Non-pigmented ciliary epithelial cell (primary cell): ENCODE data around the gene SEPTIN12.

Experiments used
- DNase-seq: peaks from one replicate; pipeline ENCODE4 v3.0.0-alpha.2; 2010; ENCODE audit warnings: low read depth

SEPTIN12 gene

DNA sequence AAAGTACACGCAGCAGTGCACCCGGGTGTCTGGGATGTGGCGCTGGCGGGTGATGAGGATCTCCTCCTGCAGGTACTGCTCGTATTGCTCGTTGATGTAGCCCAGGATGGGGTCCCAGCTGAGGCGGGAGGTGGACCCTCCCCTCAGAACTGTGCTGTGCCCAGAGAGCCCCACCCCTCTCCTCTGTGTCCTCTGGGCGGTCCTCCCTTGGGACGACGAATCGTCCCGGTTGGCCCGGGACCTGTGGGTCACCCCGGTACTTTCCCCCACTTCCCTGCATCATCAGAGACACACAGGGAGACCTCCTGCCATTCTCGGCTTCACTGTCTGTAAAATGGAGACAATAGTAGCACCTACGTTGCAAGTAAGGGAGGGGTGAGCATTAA is 4.2 kb downstream of the SEPTIN12 start:
- no peak for DNase-seq

DNA sequence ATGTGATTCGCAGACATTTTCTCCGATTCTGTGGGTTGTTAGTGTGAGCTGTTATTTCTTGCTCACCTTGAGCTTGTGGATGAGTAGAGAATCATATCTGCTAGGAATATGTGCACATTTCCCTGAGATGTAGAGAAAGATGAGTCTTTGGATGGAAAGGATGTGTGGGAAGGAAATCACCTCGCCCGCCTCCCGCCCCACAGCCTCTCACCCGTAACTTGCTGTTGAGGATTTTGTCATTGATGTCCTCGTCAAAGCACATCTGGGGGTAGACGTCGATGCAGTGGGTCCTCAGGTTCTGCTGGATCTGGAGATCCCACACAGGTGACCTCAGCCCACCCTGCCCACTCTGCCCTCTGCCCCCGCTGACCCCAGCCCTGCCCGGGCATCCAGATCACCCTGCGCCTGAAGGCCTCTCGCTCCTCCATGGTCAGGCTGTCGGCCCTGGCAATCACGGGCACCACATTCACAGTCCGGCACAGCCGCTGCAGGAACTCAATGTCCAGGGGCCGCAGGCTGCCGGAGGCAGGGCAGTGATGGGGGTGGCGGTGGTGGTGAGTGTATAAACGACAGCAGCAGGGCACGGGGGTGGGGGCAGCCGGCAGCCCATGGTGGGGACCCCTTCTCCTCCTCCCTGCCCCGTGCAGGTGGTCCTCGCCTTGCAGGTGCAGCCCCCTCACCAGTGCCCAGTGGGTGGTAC is 4.7 kb downstream of the SEPTIN12 start:
- no peak for DNase-seq

DNA sequence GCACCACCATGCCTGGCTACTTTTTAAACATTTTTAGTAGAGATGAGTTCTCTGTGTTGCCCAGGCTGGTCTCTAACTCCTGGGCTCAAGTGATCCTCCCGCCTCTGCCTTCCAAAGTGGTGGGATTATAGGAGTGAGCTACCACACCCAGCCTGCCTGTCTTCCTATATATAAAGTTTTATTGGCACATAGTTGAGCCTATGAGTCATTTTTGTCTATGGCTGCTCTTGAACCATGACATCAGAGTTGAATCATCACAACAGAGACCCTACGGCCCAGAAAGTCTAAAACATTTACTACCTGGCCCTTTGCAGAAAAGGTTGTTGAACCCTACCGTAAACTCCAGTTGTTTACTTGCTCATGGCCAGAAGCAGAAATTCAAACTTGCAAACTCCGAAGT is 7.9 kb downstream of the SEPTIN12 start:
- no peak for DNase-seq

DNA sequence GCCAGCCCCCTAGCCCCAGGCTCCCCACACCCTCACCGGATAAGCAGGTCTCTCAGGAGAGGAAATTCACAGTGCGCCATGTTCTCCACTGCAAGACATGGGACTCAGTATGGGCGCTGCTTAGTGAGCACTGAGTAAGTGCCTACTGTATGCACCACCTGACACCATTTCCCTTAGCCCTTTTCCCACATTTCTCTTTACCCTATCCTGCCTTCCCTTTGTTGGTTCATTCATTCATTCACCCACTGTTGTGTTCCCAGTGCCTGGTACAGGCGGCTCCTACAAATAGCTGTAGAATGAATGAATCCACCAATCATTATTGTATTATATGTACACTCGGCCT is 10.1 kb downstream of the SEPTIN12 start:
- no peak for DNase-seq

DNA sequence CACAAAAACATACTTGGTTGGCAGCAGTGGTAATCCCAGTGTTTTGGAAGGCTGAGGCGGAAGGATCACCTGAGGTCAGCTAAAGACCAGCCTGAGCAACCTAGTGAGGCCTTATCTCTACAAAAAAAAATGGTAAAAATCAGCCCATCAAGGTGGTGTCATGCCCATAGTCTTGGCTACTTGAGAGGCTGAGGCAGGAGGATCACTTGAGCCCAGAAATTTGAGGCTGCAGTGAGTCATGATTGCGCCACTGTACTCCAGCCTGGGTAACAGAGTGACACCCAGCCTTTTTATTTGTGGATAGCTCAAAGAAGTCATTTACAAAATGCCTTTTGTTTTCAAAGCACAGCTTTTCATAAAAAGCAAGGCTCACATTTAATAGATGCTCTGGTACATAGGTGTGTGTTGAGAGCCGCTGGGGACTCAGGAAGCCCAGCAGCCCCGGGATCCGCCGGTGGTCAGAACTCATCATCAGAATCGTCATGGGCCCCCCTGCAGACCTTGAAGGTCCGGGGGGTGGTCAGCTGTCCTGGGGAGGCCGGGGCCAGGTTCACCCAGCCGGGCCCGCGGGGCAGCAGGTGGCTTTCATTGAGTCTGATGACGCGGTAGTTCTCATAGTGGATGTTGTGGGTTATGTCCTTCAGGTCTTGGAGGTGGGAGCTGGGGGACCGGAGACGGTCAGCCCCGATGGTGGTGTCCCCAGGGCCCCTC is 10.7 kb downstream of the SEPTIN12 start:
- DNase-seq, result no peak

DNA sequence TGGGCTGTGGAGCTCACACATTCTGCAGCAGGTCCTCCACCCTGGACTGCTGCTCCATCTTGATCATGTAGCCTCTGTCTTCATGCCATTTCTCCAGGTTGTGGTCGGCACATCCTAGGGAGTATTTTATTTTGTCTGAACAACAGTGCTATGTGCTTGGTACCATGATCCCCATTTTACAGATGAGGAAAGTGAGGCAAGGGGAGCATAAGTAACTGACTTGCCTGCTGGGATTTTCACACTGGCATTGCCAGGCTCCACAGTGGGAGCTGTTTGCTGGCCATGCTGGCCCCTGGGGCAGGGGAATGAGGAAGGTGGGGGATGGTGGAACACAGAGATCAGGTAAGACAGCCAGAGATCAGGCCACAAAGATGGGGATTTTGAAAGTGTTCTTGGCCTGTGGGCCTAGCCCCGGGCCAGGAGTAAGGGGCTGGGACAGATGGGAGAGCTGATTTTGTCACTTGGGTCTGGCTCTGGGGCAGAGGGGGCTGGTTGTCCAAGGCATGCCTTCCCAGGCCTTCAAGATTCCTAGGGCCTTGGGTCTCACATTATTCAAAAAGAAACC is 11.9 kb downstream of the SEPTIN12 start:
- DNase-seq, result no peak

DNA sequence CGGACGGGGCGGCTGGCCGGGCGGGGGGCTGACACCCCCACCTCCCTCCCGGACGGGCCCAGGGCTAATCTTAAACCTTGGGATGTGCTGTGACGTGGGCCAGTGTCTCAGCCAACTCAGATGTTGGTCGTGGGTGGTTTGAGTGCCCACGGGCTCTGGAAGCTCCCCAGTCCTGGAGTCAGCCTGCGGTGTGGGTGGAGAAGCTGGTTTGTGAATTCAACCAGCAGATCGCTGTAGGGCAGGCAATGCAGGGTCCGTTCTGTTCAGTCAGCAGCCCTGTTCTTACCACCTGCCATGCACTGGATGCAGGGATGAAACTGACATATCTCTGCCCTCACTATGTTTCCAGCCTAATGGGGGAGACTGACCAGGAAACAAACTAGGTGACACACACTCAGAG is 13.1 kb downstream of the SEPTIN12 start:
- no peak for DNase-seq

DNA sequence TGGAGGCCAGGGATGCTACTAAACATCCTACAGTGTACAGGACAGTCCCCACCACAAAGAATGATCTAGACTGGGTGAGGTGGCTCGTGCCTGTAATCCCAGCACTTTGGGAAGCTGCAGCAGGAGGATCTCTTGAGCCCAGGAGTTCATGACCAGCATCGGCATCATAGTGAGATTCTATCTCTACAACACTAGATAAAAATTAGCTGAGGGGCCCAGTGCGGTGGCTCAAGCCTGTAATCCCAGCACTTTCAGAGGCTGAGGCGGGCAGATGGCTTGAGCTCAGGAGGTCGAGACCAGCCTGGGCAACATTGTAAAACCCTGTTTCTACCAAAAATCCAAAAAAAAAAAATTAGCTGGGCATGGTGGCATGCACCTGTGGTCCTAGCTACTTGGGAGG is 15.8 kb downstream of the SEPTIN12 start:
- no peak for DNase-seq

DNA sequence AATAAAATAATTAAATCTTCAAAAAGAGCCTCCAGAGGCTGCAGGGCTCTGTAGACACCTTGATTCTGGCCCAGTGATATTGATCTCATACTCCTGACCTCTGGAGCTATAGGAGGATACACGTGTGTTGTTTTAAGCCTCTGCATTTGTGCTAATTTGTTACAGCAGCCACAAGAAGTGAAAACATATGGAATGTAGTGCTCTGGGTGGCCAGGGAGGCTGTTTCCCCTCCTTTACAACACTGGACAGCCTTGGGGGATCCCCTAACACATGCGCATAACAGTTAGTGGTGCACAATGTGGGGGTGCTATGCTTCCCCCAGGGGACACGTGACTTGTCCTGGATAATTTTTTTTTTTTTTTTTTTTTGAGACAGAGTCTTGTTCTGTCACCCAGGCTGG is 16.5 kb downstream of the SEPTIN12 start:
- DNase-seq, result no peak

DNA sequence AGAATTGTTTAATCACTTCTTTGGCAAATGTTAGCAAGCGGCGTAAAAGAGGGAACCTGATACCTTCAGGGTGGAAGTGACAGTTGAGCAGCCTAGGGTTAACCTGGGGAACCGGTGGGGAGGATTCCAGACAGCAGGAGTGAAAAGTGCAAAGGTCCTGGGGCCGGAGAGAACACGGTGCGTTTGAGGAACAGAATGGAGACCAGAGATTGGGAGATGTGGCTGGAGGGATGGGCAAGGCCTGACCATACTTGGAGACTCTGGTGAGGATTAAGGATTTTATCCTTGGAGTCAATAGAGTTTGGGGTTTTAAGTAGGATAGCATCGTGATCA is 18.9 kb downstream of the SEPTIN12 start:
- no peak for DNase-seq

DNA sequence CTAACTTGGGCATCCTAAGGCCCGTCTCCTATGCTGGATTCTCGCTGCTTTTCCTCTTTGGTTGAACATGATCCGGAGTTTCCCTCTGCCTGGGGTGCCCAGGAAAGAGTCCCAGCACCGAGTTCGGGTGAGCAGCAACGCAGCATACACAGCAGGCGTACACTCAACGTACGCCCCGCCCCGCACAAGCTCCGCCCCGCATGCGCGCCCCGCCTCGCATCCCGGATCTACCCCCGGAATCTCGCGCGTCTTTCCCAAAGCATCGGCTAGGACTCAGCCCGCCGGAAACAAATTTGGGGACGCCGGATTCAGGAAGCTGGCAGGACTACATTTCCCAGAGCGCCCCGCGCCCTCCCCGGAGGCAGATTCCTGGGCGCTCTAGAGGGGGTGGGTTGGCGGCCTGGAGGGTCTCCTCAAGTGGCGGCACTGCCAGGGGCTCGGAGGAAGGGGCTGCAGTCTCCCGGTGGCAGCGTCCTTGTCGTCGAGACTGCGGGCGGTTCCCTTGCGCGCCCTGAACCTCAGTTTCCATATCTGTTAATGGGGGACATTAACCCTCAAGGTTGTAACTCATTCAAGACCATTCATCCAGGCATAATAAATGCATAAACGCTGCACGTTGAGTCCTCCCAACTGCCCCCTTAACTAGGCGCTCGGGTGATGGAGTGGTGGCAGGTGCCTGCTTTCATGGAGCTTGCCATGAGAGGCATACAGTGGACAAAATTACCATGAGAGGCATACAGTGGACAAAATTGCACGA is 19.4 kb downstream of the SEPTIN12 start:
- peak; percentile 74 for DNase-seq

DNA sequence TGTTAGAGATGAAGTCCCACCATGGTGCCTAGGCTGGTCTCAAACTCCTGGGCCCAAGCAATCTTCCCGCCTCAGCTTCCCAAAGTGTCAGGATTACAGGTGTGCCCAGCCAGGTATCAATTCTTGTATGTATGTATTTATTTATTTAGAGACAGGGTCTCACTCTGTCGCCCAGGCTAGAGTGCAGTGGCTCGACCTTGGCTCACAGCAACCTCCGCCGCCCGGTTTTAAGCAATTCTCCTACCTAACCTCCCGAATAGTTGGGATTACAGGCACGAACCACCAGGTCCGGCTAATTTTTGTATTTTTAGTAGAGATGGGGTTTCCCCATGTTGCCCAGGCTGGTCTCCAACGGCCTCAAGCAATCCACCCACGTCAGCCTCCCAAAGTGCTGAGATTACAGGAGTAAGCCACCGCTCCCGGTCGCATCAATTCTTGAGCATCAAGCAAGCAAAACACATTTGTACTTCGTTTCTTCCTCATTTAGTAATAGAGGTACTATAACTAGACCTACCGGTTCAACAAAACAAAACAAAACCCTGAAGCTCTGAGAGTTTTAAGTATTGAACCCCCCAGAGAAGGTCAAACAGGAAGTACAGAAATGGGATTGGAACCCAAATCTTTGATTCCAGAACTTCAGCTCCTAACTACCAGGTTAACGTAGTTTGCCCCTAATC is 20.1 kb downstream of the SEPTIN12 start:
- no peak for DNase-seq

DNA sequence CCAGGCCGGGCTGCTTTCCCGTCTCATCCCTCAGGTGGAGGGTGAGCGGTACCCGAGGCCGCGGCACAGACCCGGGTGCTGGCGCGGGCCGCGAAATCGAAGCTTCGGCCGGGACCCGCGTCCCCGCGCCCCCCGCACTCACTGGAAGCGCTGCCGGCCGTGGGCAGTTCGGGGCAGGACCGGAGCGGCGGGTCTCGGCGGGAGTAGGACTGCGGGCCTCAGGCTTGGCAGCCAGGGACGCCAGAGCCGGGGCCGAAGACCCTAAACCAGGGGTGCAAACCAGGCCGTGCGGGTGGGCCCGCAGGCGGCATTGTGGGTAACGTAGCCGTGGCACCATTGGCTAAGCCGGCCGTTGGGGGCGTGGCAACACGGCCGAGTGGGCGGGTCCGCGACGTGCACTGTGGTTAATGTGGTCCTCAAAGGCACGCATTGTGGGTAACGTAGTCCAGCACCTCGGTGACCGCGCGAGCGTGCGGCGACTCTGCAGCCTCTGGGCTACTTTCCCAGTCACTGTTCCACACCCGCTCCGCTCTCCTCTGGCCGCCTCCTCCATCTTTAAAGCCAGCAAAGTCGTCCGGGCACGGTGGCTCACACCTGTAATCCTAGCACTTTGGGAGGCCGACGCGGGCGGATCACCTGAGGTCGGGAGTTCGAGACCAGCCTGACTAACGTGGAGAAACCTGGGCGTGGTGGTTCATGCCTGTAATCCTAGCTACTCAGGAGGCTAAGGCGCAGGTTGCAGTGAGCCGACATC is 21.1 kb downstream of the SEPTIN12 start, which contains the start of gene ZNF500:
ZNF500 (minus strand) TSS at position 288 of the 754 bp plus-strand sequence. CDS start 1,184 bp downstream, outside the sequence.
- peak; percentile 71 for DNase-seq

DNA sequence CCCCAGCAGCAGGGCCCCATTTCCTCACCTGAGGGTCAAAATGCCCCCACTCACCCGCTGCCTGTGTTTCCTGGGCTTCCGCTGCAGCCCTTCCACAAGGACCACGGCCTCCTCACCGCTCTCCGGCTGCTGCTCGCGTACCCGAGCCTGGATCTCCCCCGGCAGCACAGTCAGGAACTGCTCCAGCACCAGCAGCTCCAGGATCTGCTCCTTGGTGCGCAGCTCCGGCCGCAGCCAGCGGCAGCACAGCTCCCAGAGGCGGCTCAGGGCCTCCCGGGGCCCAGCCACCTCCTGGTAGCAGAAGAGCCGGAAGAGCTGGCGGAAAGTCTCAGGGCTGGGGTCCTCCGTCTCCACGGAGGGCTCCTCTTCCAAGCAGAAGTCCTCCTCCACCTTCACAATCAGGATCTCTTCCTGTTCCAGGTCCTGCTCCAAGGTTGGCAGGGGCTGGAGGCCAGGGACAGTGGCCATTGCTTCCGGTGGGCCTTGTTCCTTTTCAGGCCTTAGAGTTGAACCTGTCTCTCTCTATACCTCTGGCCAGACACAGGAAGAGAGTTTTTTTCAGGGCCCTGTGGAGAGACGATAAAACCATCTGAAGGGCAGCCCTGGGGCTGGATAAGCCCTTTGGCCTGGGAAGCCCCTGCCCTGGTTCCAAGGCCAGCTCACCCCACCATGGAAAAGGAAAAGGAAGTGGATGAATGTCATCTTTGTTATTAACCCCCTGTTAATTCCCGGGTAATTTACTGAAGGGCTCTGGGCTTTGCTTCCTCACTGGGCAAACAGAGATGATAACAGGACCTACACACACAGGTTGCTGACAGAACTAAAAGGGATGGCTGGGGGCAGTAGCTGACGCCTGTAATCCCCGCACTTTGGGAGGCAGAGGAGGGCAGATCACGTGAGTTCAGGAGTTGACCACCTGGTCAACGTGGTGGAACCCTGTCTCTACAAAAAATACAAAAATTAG is 22.4 kb downstream of the SEPTIN12 start:
- no peak for DNase-seq

DNA sequence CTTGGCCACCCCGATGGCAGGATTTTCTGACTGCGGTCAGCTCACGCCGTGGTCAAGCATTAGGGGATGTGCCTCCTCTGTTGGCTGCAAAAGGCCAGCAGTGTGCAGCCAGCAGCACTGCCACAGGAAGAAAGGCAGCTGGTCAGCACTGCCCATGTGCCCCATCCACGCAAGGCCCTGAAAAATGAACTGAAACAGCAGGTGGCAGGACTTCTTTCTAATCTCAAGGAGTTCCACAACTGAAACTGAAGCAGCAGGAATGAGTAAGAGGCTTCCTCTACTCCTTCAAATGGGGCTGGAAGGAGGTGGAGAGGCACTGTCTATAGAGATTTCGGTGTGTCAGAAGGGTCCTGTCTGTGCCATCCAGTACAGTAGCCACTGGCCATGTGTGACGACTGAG is 24.4 kb downstream of the SEPTIN12 start:
- no peak for DNase-seq

DNA sequence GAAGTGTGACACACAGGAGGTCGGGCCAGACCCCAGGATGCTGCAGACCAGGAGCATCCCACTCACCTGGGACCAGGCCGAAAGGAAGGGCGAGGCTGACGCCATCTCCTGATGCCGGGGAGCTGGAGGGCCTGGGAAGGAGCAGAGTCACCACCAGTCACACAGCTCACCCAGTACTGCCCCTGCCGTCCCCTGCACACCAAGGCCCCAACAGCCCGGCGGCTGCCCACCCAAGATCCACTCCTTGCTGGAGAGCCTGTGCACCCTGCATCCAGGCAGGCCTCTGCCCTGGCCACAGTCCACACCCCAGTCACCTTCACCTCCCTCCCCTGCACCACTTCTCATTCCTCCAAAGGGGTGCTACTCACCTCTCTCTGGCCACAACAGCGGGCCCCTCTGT is 25.9 kb downstream of the SEPTIN12 start:
- no peak for DNase-seq

DNA sequence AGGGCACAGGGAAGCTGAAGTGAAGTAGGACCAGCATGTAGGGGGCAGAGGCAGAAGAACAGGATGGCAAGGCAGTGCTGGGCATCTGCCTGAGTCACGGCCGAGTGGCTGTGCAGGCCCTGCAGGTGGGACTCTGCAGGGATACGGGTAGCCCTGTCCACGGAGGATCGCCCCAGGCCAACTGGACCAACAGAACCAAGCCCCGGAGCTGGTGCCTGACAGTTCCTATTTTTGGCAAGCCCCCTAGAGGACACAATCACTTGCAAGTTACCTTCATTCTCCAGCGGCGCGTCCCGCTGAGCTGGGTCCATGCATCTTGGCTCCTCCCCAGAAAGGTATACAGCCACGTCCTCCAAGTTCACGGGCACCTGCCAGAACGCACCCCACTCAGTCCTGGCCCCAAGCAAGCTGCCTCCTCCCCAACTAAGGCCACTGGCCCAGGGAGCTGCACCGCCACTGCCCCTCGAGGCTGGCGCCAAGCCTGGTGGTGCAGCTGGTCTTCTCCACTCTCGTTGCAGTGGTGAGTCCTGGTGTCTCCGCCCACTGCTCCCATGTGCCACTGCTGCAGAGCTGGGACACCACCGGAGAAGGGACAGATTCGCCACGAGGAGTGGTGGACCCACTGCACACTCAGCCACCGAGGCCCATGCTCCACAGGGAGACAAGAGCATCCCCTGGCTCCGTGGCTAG is 27.8 kb downstream of the SEPTIN12 start:
- DNase-seq, result no peak

DNA sequence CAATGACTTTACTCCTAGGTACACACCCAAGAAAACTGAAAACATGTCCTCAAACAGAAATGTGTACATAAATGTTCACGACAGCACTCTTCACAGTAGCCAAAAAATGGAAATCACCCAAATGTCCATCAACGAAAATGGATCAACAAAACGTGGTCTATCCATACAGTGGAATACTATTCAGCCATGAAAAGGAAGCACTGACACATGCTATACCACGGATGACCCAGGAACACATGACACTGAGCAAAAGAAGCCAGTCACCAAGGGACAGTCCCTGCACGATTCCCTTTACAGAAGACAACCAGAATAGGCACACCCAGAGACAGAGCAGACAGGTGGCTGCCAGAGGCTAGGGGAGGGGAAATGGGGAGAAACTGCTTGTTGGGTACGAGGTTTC is 32.5 kb downstream of the SEPTIN12 start:
- no peak for DNase-seq

DNA sequence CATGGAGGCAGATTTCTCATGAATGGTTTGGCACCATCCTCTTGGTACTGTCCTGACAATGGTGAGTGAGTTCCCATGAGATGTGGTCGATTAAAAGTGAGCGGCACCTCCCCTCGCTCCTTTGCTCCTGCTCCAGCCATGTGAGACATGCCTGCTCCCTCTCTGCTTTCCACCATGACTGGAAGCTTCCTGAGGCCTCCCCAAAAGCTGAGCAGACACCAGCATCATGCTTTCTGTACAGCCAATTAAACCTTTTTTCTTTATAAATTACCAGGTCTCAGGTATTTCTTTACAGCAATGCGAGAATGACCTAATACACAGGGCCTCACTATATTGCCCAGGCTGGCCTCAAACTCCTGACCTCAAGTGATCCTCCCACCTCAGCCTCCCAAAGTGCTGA is 33.3 kb downstream of the SEPTIN12 start:
- no peak for DNase-seq

DNA sequence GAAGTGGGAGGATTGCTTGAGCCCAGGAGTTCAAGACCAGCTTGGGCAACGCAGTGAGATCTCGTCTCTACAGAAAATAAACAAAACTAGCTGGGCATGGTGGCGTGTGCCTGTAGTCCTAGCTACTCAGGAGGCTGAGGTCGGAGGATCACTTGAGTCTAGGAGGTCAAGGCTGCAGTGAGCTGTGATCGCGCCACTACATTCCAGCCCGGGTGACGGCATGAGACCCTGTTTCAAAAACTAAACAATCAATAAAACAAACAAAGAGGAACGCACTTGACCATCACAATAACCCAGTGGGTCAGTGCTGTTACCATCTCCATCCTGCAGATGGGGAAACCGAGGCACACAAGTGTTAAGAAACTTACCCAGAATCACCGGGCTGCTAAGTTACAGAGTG is 34.9 kb downstream of the SEPTIN12 start:
- no peak for DNase-seq
